ENCODE results near the gene TMEM156. TPM values are rescaled to one million over a fixed set of nuclear protein-coding genes. Genes with fewer than 3 reads are reported as not detected.

Gene TMEM156
- polyA plus RNA-seq, 3 donors = 0.31 to 1.1 (median 0.43) TPM

- no peaks in the 10 kb centered on the region for H3K4me1 Mint-ChIP-seq
- H3K4me3 Mint-ChIP-seq = no peak overlapping the region
- no peak for DNase-seq
- H3K9me3 Mint-ChIP-seq = peaks cover 0 to 2% (median 0%) of the 10 kb centered on the region in 7 donors
- Histone ChIP-seq H3K9me3 (replicated peaks in 1 of 2; ENCODE audit: control insufficient read depth in 1 of 2, insufficient read depth in 1 of 2, low read length in 2 of 2) (no peaks in the 10 kb centered on the region), H3K4me3 (replicated peaks in 1 of 3; ENCODE audit: low read depth in 2 of 3, low read length in 3 of 3) (no peak overlapping the region), H3K4me1 (ENCODE audit: control insufficient read depth in 1 of 2, insufficient read depth in 2 of 2, low read length in 2 of 2) (no peaks in the 10 kb centered on the region), H2AFZ (ENCODE audit: insufficient read depth, low read depth, low read length, poor library complexity, severe bottlenecking) (no peak overlapping the region), H3K27me3 (ENCODE audit: control insufficient read depth in 2 of 2, insufficient read depth in 2 of 2, low read length in 2 of 2) (no peaks in the 10 kb centered on the region), H3K79me2 (ENCODE audit: insufficient read depth, low read length) (no peaks in the 10 kb centered on the region), H3K4me2 (replicated peaks; ENCODE audit: extremely low read depth, low read length, poor library complexity, severe bottlenecking) (no peak overlapping the region), H4K20me1 (ENCODE audit: insufficient read depth, low read length) (no peaks in the 10 kb centered on the region), H3K9ac (ENCODE audit: insufficient read depth, low read length, poor library complexity, severe bottlenecking) (no peak overlapping the region), H3K36me3 (replicated peaks in 1 of 2; ENCODE audit: control insufficient read depth in 1 of 2, insufficient read depth in 2 of 2, low read length in 2 of 2) (peaks cover 2 to 5% of the 10 kb centered on the region in 2 donors), H3K27ac (ENCODE audit: low read depth in 1 of 2, low read length in 2 of 2) (no peak overlapping the region)
- WGBS (ENCODE audit: insufficient coverage) = no CpG with 5 or more reads among the region's 2 CpGs
- H3K27ac Mint-ChIP-seq = no peak overlapping the region
- no peak for TF ChIP-seq CTCF (IDR thresholded peaks at IDR 0.05)
- intact Hi-C loops (cut with micrococcal nuclease) = no loop called here
- H3K27me3 Mint-ChIP-seq (ENCODE audit: low read depth in 3 of 3) = peaks cover 0 to 2% (median 0%) of the 10 kb centered on the region in 3 donors
- H3K36me3 Mint-ChIP-seq = peaks cover 2 to 5% of the 10 kb centered on the region in 2 donors
These were observed 82.0 kb downstream of the TMEM156 start for GRCh38 chr4:38950159-38950558.

GRCh38 chr4:38949411-38950051 lies 82.7 kb downstream of the TMEM156 start:
- H3K4me2 ChIP-seq (replicated peaks; ENCODE audit: extremely low read depth, low read length, poor library complexity, severe bottlenecking) = no peak overlapping the region
- peaks cover 6 to 12% of the 10 kb centered on the region in 2 donors for H3K36me3 Mint-ChIP-seq
- H3K9me3 Mint-ChIP-seq = peaks cover 0 to 2% (median 0%) of the 10 kb centered on the region in 7 donors
- no peaks in the 10 kb centered on the region for H3K4me1 ChIP-seq (ENCODE audit: control insufficient read depth in 1 of 2, insufficient read depth in 2 of 2, low read length in 2 of 2)
- H3K27me3 ChIP-seq (ENCODE audit: control insufficient read depth in 2 of 2, insufficient read depth in 2 of 2, low read length in 2 of 2) = no peaks in the 10 kb centered on the region
- no peak for DNase-seq
- H3K27ac Mint-ChIP-seq = peak overlapping the region in 1 of 7 donors; percentile 43
- H3K4me3 Mint-ChIP-seq = no peak overlapping the region
- no peak overlapping the region for H3K4me3 ChIP-seq (replicated peaks in 1 of 3; ENCODE audit: low read depth in 2 of 3, low read length in 3 of 3)
- no peak for TF ChIP-seq CTCF (IDR thresholded peaks at IDR 0.05)
- H3K27me3 Mint-ChIP-seq (ENCODE audit: low read depth in 3 of 3) = peaks cover 0 to 2% (median 0%) of the 10 kb centered on the region in 3 donors
- H3K9ac ChIP-seq (ENCODE audit: insufficient read depth, low read length, poor library complexity, severe bottlenecking) = no peak overlapping the region
- H3K9me3 ChIP-seq (replicated peaks in 1 of 2; ENCODE audit: control insufficient read depth in 1 of 2, insufficient read depth in 1 of 2, low read length in 2 of 2) = no peaks in the 10 kb centered on the region
- H4K20me1 ChIP-seq (ENCODE audit: insufficient read depth, low read length) = no peaks in the 10 kb centered on the region
- no peak overlapping the region for H2AFZ ChIP-seq (ENCODE audit: insufficient read depth, low read depth, low read length, poor library complexity, severe bottlenecking)
- no peaks in the 10 kb centered on the region for H3K79me2 ChIP-seq (ENCODE audit: insufficient read depth, low read length)
- H3K4me1 Mint-ChIP-seq = no peaks in the 10 kb centered on the region
- 4% methylated on average over 3 of the region's 5 CpGs for WGBS (ENCODE audit: insufficient coverage)
- no peak overlapping the region for H3K27ac ChIP-seq (ENCODE audit: low read depth in 1 of 2, low read length in 2 of 2)
- peaks cover 4 to 11% of the 10 kb centered on the region in 2 donors for H3K36me3 ChIP-seq (replicated peaks in 1 of 2; ENCODE audit: control insufficient read depth in 1 of 2, insufficient read depth in 2 of 2, low read length in 2 of 2)
- intact Hi-C loops (cut with micrococcal nuclease) = no loop called here

Data from CD14-positive monocyte (primary cell).